Measurements from ENCODE around the gene AAR2. TPM values are rescaled to one million over a fixed set of nuclear protein-coding genes. Genes with fewer than 3 reads are reported as not detected.

Gene AAR2
- total and polyA plus RNA-seq, 2 donors from 2014 or later, result 27.8 to 29.7 TPM

GRCh38 chr20:36261389-36262105 lies 25.3 kb downstream of the AAR2 start:
- Histone ChIP-seq H3K36me3 (ENCODE audit: control insufficient read depth in 2 of 3, insufficient read depth in 3 of 3, low read length in 3 of 3) (peaks cover 0 to 4% (median 0%) of the 10 kb centered on the region in 3 donors), H3K9me3 (ENCODE audit: control insufficient read depth in 2 of 3, insufficient read depth in 1 of 3, low read length in 3 of 3) (no peaks in the 10 kb centered on the region), H3K27ac (ENCODE audit: low read depth in 2 of 2, low read length in 2 of 2) (no peak overlapping the region), H3K4me1 (ENCODE audit: control insufficient read depth in 2 of 3, insufficient read depth in 2 of 3, low read depth in 1 of 3, low read length in 3 of 3) (no peaks in the 10 kb centered on the region), H3K4me3 (ENCODE audit: low read length in 3 of 3) (no peak overlapping the region), H3K27me3 (ENCODE audit: control insufficient read depth, insufficient read depth, low read length) (no peaks in the 10 kb centered on the region), H3K9ac (ENCODE audit: low read length in 3 of 3) (no peak overlapping the region)
- intact Hi-C loops (cut with DNase I), result no loop called here
- no peak for FAIRE-seq
- no peak for TF ChIP-seq CTCF (IDR thresholded peaks at IDR 0.05; ENCODE audit: borderline replicate concordance, extremely low read depth, insufficient read depth)
- DNase-seq, result no peak

- intact Hi-C loops (cut with DNase I), result no loop called here
- no peak overlapping the region for H3K4me3 ChIP-seq (ENCODE audit: low read length in 3 of 3)
Observed at GRCh38 chr20:36262440-36262839, 26.2 kb downstream of the AAR2 start.

GRCh38 chr20:36264426-36265246 lies 28.4 kb downstream of the AAR2 start:
- DNase-seq (no peak), FAIRE-seq (no peak)
- no peak for TF ChIP-seq CTCF (IDR thresholded peaks at IDR 0.05; ENCODE audit: borderline replicate concordance, extremely low read depth, insufficient read depth)
- Histone ChIP-seq H3K36me3 (ENCODE audit: control insufficient read depth in 2 of 3, insufficient read depth in 3 of 3, low read length in 3 of 3) (no peaks in the 10 kb centered on the region), H3K27me3 (ENCODE audit: control insufficient read depth, insufficient read depth, low read length) (no peaks in the 10 kb centered on the region), H3K27ac (ENCODE audit: low read depth in 2 of 2, low read length in 2 of 2) (no peak overlapping the region), H3K4me1 (ENCODE audit: control insufficient read depth in 2 of 3, insufficient read depth in 2 of 3, low read depth in 1 of 3, low read length in 3 of 3) (no peaks in the 10 kb centered on the region), H3K9me3 (ENCODE audit: control insufficient read depth in 2 of 3, insufficient read depth in 1 of 3, low read length in 3 of 3) (no peaks in the 10 kb centered on the region), H3K9ac (ENCODE audit: low read length in 3 of 3) (no peak overlapping the region), H3K4me3 (ENCODE audit: low read length in 3 of 3) (no peak overlapping the region)
- intact Hi-C loops (cut with DNase I), result no loop called here

More at GRCh38 chr20:36262440-36262839, 26.2 kb downstream of the AAR2 start:
- Histone ChIP-seq H3K9ac (ENCODE audit: low read length in 3 of 3) (no peak overlapping the region), H3K36me3 (ENCODE audit: control insufficient read depth in 2 of 3, insufficient read depth in 3 of 3, low read length in 3 of 3) (no peaks in the 10 kb centered on the region), H3K9me3 (ENCODE audit: control insufficient read depth in 2 of 3, insufficient read depth in 1 of 3, low read length in 3 of 3) (no peaks in the 10 kb centered on the region), H3K27ac (ENCODE audit: low read depth in 2 of 2, low read length in 2 of 2) (no peak overlapping the region), H3K4me1 (ENCODE audit: control insufficient read depth in 2 of 3, insufficient read depth in 2 of 3, low read depth in 1 of 3, low read length in 3 of 3) (no peaks in the 10 kb centered on the region), H3K27me3 (ENCODE audit: control insufficient read depth, insufficient read depth, low read length) (no peaks in the 10 kb centered on the region)
- TF ChIP-seq CTCF (IDR thresholded peaks at IDR 0.05; ENCODE audit: borderline replicate concordance, extremely low read depth, insufficient read depth), result no peak
- DNase-seq (no peak), FAIRE-seq (no peak)
